ENCODE data around the gene C19orf47.

Gene C19orf47

GRCh38 chr19:40315812-40316470, 32.3 kb downstream of the C19orf47 start:
- no peak for DNase-seq (ENCODE audit: low spot score)

DNA sequence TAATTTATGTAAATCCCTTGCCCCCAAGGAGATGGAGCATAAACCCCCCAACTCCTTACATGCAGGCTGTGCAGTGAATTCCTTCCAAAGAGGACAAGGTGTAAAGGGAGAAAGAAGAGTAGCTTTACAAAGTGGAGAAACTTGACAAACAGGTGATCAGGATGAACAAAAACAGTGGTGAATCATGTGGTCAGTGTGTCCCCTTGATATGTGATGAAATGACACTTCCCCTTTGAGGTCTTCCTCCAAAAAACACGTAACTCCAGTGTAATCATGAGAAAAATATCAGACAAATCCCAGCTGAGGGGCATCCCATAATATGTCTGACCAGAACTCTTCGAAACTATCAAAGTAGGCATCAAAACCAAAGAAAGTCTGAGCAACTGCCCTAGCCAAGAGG, 33.5 kb downstream of the C19orf47 start:
- DNase-seq (ENCODE audit: low spot score), result no peak

GRCh38 chr19:40313229-40313983, 34.8 kb downstream of the C19orf47 start:
- no peak for DNase-seq (ENCODE audit: low spot score)

DNA sequence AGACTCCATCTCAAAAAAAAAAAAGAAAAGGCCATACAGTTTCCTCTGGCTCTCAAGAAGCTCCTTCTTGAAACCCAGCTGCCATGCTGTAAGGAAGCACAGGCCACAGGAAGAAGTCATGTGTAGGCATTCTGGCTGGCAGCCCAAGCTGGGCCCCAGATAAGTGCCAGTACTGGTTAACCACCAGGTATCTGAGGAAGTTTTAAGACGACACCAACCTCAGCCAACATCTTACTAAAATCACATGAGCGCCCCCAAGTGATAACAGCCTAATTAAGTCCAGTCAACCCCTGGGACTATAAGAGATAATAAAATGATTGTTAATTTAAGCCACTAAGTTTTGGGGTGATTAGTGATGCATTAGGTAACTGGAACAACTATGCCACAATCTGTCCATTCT, 35.7 kb downstream of the C19orf47 start:
- no peak for DNase-seq (ENCODE audit: low spot score)

- DNase-seq (ENCODE audit: low spot score), result no peak
Measured at GRCh38 chr19:40309666-40310065, 38.5 kb downstream of the C19orf47 start.

- DNase-seq (ENCODE audit: low spot score), result peak; percentile 85
Measured at GRCh38 chr19:40305403-40305802, 42.8 kb downstream of the C19orf47 start.

- DNase-seq (ENCODE audit: low spot score), result no peak
Measured at GRCh38 chr19:40304306-40304705, 43.9 kb downstream of the C19orf47 start.

DNA sequence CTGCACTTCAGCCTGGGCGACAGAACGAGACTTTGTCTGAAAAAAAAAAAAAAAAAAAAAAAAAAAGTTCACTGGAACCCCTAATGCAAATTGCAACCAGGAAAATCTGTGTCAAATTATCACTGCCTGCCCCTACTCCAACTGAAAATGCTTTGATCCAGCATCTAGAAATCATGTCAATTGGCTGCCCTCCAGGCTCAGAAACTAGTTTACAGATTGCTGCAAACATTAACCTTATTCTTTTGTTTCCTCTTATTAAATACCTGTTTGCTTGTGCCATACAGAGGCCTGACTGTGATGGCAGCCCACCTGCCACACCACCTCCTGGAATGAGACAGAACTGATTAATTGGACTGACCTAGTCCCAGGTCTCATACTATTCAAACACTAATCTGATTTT, 44.4 kb downstream of the C19orf47 start:
- no peak for DNase-seq (ENCODE audit: low spot score)

- DNase-seq (ENCODE audit: low spot score), result no peak
Measured at GRCh38 chr19:40302224-40303011, 45.8 kb downstream of the C19orf47 start.

DNA sequence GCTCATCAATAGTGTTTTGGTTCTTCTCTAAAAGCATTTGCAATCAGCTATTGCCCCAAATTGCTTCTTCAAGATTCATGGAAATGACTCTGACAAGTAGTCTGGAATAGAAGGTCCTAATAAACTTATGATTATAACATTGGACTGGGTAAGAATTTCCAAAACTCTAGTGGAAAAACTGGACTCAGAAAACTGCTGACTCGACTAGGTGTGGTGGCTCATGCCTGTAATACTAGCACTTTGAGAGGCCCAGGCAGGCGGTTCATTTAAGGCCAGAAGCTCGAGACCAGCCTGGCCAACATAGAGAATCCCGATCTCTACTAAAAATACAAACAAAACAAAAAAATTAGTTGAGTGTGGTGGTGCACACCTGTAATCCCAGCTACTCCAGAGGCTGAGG, 47.5 kb downstream of the C19orf47 start:
- no peak for DNase-seq (ENCODE audit: low spot score)

- DNase-seq (ENCODE audit: low spot score), result no peak
Measured at GRCh38 chr19:40298026-40298425, 50.2 kb downstream of the C19orf47 start.

GRCh38 chr19:40294560-40294959, 53.6 kb downstream of the C19orf47 start:
- no peak for DNase-seq (ENCODE audit: low spot score)

- DNase-seq (ENCODE audit: low spot score), result no peak
Measured at GRCh38 chr19:40286971-40287421, 61.2 kb downstream of the C19orf47 start.

DNA sequence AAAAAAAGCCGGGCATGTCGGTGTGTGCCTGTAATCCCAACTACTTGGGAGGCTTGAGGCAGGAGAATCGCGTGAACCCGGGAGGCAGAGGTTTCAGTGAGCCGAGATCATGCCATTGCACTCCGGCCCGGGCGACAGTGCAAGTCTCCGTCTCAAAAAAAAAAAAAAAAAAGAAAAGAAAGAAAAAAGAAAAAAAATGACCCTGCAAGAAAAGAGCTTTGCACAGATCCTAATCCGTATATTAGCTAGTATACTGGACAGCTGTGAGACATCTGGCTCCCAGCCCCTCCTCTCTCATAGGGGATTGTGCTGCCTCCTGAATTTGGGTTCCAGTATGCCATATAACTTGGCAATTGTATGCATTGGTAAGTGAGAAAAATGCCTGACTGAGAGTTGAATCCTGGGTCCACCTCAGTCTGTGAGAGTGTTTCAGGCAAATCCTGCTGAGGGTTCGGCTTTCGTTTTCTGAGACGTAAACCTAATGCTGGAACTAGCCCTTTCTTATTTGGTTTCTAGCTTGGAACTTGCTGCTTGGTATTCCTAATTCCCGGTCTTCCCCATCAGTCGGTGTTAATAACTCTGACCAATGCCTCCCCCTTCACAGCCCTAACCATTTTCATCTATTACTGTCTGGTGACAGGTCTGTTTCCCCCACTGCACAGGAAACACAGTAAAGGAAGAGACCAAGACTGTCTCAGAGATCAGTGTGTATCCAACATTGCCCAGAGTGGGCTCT, 61.8 kb downstream of the C19orf47 start:
- no peak for DNase-seq (ENCODE audit: low spot score)

GRCh38 chr19:40285353-40286234, 62.6 kb downstream of the C19orf47 start:
- DNase-seq (ENCODE audit: low spot score), result peak; percentile 100

- DNase-seq (ENCODE audit: low spot score), result no peak
Measured at GRCh38 chr19:40284501-40285352, 63.5 kb downstream of the C19orf47 start, which contains the start of gene AKT2. TSS of gene AKT2 (minus strand) at chr19:40285345. CDS start at chr19:40265267, 20,078 bp downstream.

DNA sequence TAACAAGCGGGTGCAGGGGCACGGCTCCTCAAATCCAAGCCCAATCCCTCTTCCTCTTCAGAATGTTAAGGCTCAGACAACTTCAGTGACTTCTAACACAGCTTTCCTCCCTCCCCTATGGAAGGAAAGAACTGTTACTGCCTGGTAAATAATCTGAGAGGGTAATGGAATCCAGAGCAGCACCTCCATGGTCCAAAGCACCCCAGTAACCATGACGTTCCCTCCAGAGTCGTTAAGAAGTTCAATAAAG, 64.0 kb downstream of the C19orf47 start:
- DNase-seq (ENCODE audit: low spot score), result no peak

DNA sequence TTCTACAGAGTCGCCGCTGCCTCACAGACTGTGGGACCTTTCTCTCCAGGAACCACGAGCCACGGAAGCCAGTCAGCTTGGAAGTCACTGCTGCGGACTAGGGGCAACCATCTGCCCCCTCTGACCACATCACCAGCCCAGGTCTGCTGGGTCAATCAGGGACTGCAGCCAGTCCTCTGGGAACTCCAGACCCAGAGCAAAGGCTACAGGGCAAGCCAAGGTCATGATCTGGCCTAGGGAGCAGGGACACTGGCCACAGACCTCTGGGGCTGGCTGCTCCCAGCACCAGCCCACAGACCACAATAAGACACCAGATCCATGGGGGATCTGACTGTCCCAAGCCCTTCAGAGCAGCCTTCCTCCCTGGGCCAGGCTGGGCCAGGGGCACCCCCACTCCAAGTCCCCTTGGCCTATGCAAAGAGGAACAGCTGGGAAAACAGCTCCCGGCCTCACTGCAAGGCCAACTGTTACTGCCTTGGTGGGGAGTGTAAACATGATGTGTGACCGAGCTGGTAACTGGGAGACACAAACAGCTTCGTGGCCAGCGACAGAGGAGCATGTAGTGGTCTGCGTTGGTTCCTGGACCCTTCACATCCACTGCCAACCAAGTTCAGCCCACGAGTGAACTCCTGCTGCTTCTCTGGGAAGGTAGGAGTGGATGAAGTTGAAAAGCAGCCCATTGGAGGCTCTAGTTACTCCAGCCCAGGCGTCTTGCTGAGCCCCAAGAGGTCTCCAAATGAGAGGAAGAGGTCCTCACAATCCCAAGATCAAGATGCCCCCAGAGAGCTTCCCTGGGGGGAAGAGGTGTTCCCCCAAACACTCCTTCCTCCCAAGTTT, 64.6 kb downstream of the C19orf47 start:
- DNase-seq (ENCODE audit: low spot score), result no peak

DNA sequence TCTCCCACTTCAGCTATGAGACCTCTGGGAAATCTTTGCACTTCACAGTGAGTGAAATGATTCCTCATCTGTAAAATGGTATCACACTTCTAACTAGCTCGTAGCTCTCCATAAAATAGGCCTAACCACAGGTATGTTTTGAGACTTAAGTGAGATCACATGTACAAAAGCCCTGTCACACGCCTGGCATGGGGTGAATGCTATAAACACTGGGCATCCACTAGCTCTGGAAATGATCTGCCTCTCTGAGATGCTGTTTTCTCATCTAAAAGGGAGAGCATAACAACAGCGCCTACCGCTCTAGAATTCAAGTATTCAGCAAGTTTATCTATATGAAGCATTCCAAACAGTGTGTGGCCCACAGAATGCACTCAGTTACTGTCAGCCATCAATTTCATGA, 65.3 kb downstream of the C19orf47 start:
- no peak for DNase-seq (ENCODE audit: low spot score)

DNA sequence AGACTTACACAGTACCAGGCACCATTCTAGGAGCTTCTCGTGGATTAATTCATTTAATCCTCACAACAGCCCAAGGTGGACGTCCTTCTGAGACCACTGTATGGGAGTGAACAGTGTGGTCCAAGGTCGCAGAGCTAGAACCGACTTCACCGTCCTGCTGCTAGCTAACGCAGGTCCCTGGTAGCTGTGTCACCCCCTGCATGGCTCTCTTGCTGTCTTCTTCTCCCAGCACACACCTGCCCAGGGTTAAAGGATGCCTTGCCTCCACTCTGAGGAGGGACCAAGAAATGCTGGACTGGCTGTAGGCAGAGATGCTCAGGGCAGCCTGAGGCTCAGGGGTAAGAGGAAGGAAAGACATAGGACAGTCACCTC, 66.0 kb downstream of the C19orf47 start:
- DNase-seq (ENCODE audit: low spot score), result no peak
